ENCODE data around the gene CLDN10.

DNA sequence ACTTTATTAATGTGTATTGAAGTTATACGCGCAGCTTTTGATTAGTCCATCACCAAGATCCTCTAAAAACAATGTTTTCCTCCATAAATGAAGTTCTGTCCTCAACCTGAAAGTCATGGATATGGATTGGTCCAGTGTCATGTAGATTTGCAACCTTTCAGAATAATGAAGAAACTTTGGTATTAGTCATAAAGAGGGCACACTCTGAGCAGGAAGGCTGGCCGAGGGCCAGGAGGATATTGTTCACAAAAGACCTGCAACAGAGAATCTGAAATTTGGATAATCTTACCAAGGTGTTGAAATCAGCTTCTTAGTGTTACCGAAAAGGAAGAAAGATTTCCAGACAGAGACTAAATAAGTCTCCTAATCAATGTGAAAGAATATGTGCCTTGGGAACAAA, 20.7 kb downstream of the CLDN10 start:
- TF ChIP-seq, protein P1, sequence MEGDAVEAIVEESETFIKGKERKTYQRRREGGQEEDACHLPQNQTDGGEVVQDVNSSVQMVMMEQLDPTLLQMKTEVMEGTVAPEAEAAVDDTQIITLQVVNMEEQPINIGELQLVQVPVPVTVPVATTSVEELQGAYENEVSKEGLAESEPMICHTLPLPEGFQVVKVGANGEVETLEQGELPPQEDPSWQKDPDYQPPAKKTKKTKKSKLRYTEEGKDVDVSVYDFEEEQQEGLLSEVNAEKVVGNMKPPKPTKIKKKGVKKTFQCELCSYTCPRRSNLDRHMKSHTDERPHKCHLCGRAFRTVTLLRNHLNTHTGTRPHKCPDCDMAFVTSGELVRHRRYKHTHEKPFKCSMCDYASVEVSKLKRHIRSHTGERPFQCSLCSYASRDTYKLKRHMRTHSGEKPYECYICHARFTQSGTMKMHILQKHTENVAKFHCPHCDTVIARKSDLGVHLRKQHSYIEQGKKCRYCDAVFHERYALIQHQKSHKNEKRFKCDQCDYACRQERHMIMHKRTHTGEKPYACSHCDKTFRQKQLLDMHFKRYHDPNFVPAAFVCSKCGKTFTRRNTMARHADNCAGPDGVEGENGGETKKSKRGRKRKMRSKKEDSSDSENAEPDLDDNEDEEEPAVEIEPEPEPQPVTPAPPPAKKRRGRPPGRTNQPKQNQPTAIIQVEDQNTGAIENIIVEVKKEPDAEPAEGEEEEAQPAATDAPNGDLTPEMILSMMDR (IDR thresholded peaks at IDR 0.05) = no peak
- no peak for TF ChIP-seq EZH2 (IDR thresholded peaks at IDR 0.05; ENCODE audit: borderline replicate concordance, insufficient read depth, low read depth, low read length, poor library complexity, severe bottlenecking)

Measured in B cell (primary cell).